SK-N-SH treated with all-trans-retinoic acid at 6 μM for 48 hours (cell line): ENCODE data around the gene FOXF2.
"Not testable (repeated sequence)": the region's sequence is repeated elsewhere in the genome, so short reads cannot be mapped to it uniquely, and the experiment has no call there.

Experiments
- CREB5 ChIP-seq: fragments of 250-450 bp; sonication (Bioruptor Pico); IDR thresholded peaks from 2 replicates; pipeline ENCODE4 v1.5.1; 2020; ENCODE audit warnings: low read depth, mild to moderate bottlenecking, moderate library complexity
- CSDC2 ChIP-seq: fragments of 250-450 bp; sonication (Bioruptor Pico); IDR thresholded peaks from 2 replicates; pipeline ENCODE4 v1.5.0; 2020; ENCODE audit warnings: mild to moderate bottlenecking, moderate library complexity
- PPARA ChIP-seq: fragments of 250-450 bp; sonication (Bioruptor Pico); IDR thresholded peaks from 2 replicates; pipeline ENCODE4 v1.5.0; 2020; ENCODE audit warnings: mild to moderate bottlenecking, borderline replicate concordance
- ZFP3 ChIP-seq: fragments of 250-450 bp; sonication (Bioruptor Pico); IDR thresholded peaks from 2 replicates; pipeline ENCODE4 v1.5.0; 2020; ENCODE audit warnings: mild to moderate bottlenecking, moderate library complexity
- ZFP30 ChIP-seq: fragments of 450-650 bp; formaldehyde crosslinking; IDR thresholded peaks from 2 replicates; pipeline ENCODE4 v1.5.0; 2022; ENCODE audit warnings: mild to moderate bottlenecking, moderate library complexity

GRCh38 chr6:1355068-1355467 is 34.3 kb upstream of the FOXF2 start:
- TF ChIP-seq CREB5; CSDC2 (CRISPR knock-in tag); ZFP30 (CRISPR knock-in tag); ZFP3; PPARA: not testable (repeated sequence)
